ENCODE results near the gene SOX14. TPM values are rescaled to one million over a fixed set of nuclear protein-coding genes. Genes with fewer than 3 reads are reported as not detected.
A peak's percentile ranks its signal among the peaks of the same experiment; 100 is the strongest.

The SOX14 gene
- total RNA-seq, 2 donors from 2014 or later: not detected

- Histone ChIP-seq H3K27ac (no peak overlapping the region), H3K9me3 (no peaks in the 10 kb centered on the region), H3K4me3 (peak overlapping the region in 1 of 2 donors; percentile 26), H3K4me1 (peaks cover 0 to 41% of the 10 kb centered on the region in 2 donors), H3K27me3 (peaks cover 17 to 45% of the 10 kb centered on the region in 2 donors), H3K36me3 (no peaks in the 10 kb centered on the region)
- no peak for DNase-seq (ENCODE audit: low spot score)
- no peak for TF ChIP-seq CTCF (IDR thresholded peaks at IDR 0.05)
These were observed 6.1 kb downstream of the SOX14 start for GRCh38 chr3:137770066-137770834.

- peaks cover 12 to 44% of the 10 kb centered on the region in 2 donors for H3K27me3 ChIP-seq
- no peak overlapping the region for H3K27ac ChIP-seq
- H3K4me1 ChIP-seq: peaks cover 0 to 41% of the 10 kb centered on the region in 2 donors
These were observed 6.8 kb downstream of the SOX14 start for GRCh38 chr3:137770835-137771399.

DNA sequence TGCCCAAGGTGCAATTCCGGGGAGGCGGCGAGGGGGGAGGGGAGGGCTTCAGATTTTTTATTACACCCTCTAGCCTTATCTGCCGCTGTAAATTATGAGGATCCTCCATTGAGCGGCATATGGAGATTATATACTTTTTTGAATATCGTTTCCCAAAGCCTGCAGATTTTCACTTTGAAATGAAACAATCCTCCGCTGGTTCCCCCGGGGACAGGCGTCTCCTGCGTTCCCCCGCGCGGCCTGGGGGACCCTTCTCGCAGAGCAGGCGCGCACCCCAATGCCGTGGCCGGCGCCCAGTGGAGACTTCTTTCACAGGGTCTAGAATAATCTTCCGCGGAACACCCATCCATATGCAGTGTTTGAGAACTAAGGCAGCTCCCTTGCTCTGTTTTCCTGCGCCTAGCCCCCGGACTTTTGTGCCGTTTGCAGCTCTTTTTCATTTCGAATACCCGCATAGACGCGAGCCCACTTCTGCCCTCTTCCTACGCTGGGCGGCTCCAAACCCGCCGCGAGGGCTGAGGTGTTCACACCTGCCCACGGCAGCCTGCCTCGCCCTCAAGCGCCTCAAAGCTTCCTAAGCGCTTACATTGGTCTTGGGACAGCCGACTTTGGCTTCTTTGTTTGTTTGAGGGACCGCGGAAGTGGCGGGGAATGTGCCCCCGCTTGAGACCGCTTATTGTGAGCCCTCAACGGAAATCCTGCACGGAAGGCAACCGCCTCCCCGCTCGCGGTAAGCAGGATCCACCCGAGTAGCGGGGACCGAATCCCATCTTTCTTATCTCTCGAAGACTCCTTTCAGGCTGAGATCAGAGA is 7.5 kb downstream of the SOX14 start:
- no peak for TF ChIP-seq CTCF (IDR thresholded peaks at IDR 0.05)
- no peak for DNase-seq (ENCODE audit: low spot score)
- no peaks in the 10 kb centered on the region for H3K36me3 ChIP-seq
- no peaks in the 10 kb centered on the region for H3K9me3 ChIP-seq
- H3K27me3 ChIP-seq: peaks cover 12 to 43% of the 10 kb centered on the region in 2 donors
- H3K27ac ChIP-seq: no peak overlapping the region
- peak overlapping the region in 1 of 2 donors; percentile 26 for H3K4me3 ChIP-seq
- peaks cover 0 to 41% of the 10 kb centered on the region in 2 donors for H3K4me1 ChIP-seq

More at GRCh38 chr3:137770835-137771399, 6.8 kb downstream of the SOX14 start:
- no peaks in the 10 kb centered on the region for H3K9me3 ChIP-seq
- no peak for DNase-seq (ENCODE audit: low spot score)
- TF ChIP-seq CTCF (IDR thresholded peaks at IDR 0.05): no peak
- peak overlapping the region in 1 of 2 donors; percentile 26 for H3K4me3 ChIP-seq
- H3K36me3 ChIP-seq: no peaks in the 10 kb centered on the region

DNA sequence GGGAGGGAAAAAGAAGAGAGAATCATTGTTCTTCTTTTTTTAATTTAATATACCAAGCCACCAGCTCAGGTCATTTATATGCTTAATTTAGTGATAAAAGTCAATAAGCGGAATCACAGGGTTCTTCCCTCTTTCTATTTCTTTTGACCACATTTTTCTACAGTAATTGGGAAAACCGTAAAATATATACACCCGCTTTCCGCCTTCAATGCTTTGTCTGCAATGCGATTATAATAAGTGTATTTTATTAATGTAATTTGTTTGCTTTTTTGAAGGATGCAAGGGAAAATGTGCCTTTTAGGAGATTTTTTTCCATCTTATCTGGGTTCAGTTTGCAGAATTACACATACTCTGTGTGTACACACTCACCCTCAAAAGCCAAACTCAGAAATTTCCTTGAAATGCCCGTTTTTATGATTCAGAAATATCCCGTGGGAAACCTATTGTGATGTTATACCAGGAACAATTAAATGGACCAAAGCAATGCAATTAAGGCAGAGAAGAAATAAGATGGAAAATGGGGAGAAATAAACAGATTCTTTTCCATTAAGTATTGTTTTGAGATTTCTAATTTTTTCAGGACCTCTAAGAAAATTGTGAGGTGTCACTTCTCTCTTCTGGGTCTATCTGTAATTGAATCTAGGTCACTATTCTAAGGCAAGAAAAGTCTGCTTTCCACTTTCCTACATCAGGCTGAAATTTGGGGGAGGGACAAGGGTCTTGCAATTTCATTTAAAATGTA is 8.3 kb downstream of the SOX14 start:
- H3K4me3 ChIP-seq: no peak overlapping the region
- H3K27me3 ChIP-seq: peaks cover 12 to 36% of the 10 kb centered on the region in 2 donors
- DNase-seq (ENCODE audit: low spot score): no peak
- H3K9me3 ChIP-seq: no peaks in the 10 kb centered on the region
- H3K36me3 ChIP-seq: no peaks in the 10 kb centered on the region
- peaks cover 0 to 41% of the 10 kb centered on the region in 2 donors for H3K4me1 ChIP-seq
- H3K27ac ChIP-seq: no peak overlapping the region
- no peak for TF ChIP-seq CTCF (IDR thresholded peaks at IDR 0.05)

GRCh38 chr3:137778941-137779340 is 14.8 kb downstream of the SOX14 start:
- H3K4me1 ChIP-seq: no peaks in the 10 kb centered on the region
- H3K27me3 ChIP-seq: no peaks in the 10 kb centered on the region
- no peaks in the 10 kb centered on the region for H3K9me3 ChIP-seq
- no peak overlapping the region for H3K4me3 ChIP-seq
- TF ChIP-seq CTCF (IDR thresholded peaks at IDR 0.05): no peak
- no peak overlapping the region for H3K27ac ChIP-seq
- DNase-seq (ENCODE audit: low spot score): no peak
- H3K36me3 ChIP-seq: no peaks in the 10 kb centered on the region

Data from right atrium auricular region (tissue), 2 donors.